ENCODE results near the gene OR2W3. TPM values are rescaled to one million over a fixed set of nuclear protein-coding genes. Genes with fewer than 3 reads are reported as not detected.

The OR2W3 gene
- under 1 TPM in 2 of 3 donors, not detected in 1; 0.55 to 0.82 TPM for polyA plus RNA-seq

GRCh38 chr1:247895163-247895637, at the start of gene OR2W3:
Gene OR2W3, plus strand, starts transcription at chr1:247895587. Its CDS starts 0 bp downstream, at chr1:247895587.
- DNase-seq, result no peak
- H3K27ac Mint-ChIP-seq, result peak within 1 kb of the TSS in 1 of 6 donors; percentile 5
- H3K9me3 Mint-ChIP-seq, result peaks cover 0 to 12% (median 0%) of the 10 kb centered on the region in 6 donors
- peaks cover 7 to 24% of the 10 kb centered on the region in 2 donors for H3K4me1 Mint-ChIP-seq
- peaks cover 0 to 2% (median 0%) of the 10 kb centered on the region in 3 donors for H3K27me3 Mint-ChIP-seq (ENCODE audit: low read depth in 3 of 3)
- peak within 1 kb of the TSS in 3 of 5 donors; percentile 22 to 59 (median 49) for H3K4me3 Mint-ChIP-seq
- no peaks in the 10 kb centered on the region for H3K36me3 Mint-ChIP-seq

- H3K27ac Mint-ChIP-seq, result no peak overlapping the region
- peaks cover 0 to 2% (median 0%) of the 10 kb centered on the region in 3 donors for H3K27me3 Mint-ChIP-seq (ENCODE audit: low read depth in 3 of 3)
- H3K9me3 Mint-ChIP-seq, result peaks cover 0 to 3% (median 0%) of the 10 kb centered on the region in 6 donors
- DNase-seq, result no peak
- H3K4me3 Mint-ChIP-seq, result no peak overlapping the region
- no peaks in the 10 kb centered on the region for H3K4me1 Mint-ChIP-seq
- no peaks in the 10 kb centered on the region for H3K36me3 Mint-ChIP-seq
Measured at GRCh38 chr1:247845693-247846017, 49.7 kb upstream of the OR2W3 start.

- Mint-ChIP-seq H3K4me3 (no peak overlapping the region), H3K27ac (no peak overlapping the region), H3K4me1 (no peaks in the 10 kb centered on the region), H3K9me3 (no peaks in the 10 kb centered on the region), H3K36me3 (no peaks in the 10 kb centered on the region), H3K27me3 (ENCODE audit: low read depth in 3 of 3) (peaks cover 0 to 4% (median 2%) of the 10 kb centered on the region in 3 donors)
- no peak for DNase-seq
Measured at GRCh38 chr1:247848346-247848745, 47.0 kb upstream of the OR2W3 start.

- no peak overlapping the region for H3K4me3 Mint-ChIP-seq
- H3K9me3 Mint-ChIP-seq, result no peaks in the 10 kb centered on the region
- H3K27me3 Mint-ChIP-seq (ENCODE audit: low read depth in 3 of 3), result peaks cover 0 to 7% (median 2%) of the 10 kb centered on the region in 3 donors
- no peaks in the 10 kb centered on the region for H3K4me1 Mint-ChIP-seq
- DNase-seq, result no peak
- no peak overlapping the region for H3K27ac Mint-ChIP-seq
- H3K36me3 Mint-ChIP-seq, result no peaks in the 10 kb centered on the region
Measured at GRCh38 chr1:247849616-247850015, 45.8 kb upstream of the OR2W3 start.

GRCh38 chr1:247854899-247855545, 40.4 kb upstream of the OR2W3 start:
- no peaks in the 10 kb centered on the region for H3K9me3 Mint-ChIP-seq
- peak overlapping the region in 1 of 5 donors; percentile 38 for H3K4me3 Mint-ChIP-seq
- peaks cover 8 to 17% of the 10 kb centered on the region in 2 donors for H3K4me1 Mint-ChIP-seq
- H3K36me3 Mint-ChIP-seq, result no peaks in the 10 kb centered on the region
- H3K27ac Mint-ChIP-seq, result no peak overlapping the region
- H3K27me3 Mint-ChIP-seq (ENCODE audit: low read depth in 3 of 3), result peaks cover 7 to 16% (median 9%) of the 10 kb centered on the region in 3 donors
- DNase-seq, result no peak

- DNase-seq, result no peak
- H3K27ac Mint-ChIP-seq, result no peak overlapping the region
- H3K36me3 Mint-ChIP-seq, result no peaks in the 10 kb centered on the region
- no peaks in the 10 kb centered on the region for H3K9me3 Mint-ChIP-seq
- peak overlapping the region; percentile 44 to 78 (median 73) for H3K4me3 Mint-ChIP-seq
- H3K27me3 Mint-ChIP-seq (ENCODE audit: low read depth in 3 of 3), result peaks cover 7 to 16% (median 10%) of the 10 kb centered on the region in 3 donors
- peaks cover 8 to 17% of the 10 kb centered on the region in 2 donors for H3K4me1 Mint-ChIP-seq
Measured at GRCh38 chr1:247855911-247856310, 39.5 kb upstream of the OR2W3 start.

GRCh38 chr1:247857069-247857984, 38.1 kb upstream of the OR2W3 start, which contains the start of gene TRIM58:
Gene TRIM58, plus strand, starts transcription at chr1:247857187. Its CDS starts 60 bp downstream, at chr1:247857247.
- no peaks in the 10 kb centered on the region for H3K36me3 Mint-ChIP-seq
- peak within 1 kb of the TSS in 2 of 6 donors; percentile 22 to 56 for H3K27ac Mint-ChIP-seq
- H3K27me3 Mint-ChIP-seq (ENCODE audit: low read depth in 3 of 3), result peaks cover 7 to 14% (median 8%) of the 10 kb centered on the region in 3 donors
- H3K4me3 Mint-ChIP-seq, result peak within 1 kb of the TSS; percentile 77 to 88 (median 83)
- peaks cover 8 to 17% of the 10 kb centered on the region in 2 donors for H3K4me1 Mint-ChIP-seq
- DNase-seq, result peak; percentile 7 to 17 (median 15)
- H3K9me3 Mint-ChIP-seq, result no peaks in the 10 kb centered on the region

GRCh38 chr1:247857985-247858619, 37.3 kb upstream of the OR2W3 start:
- H3K36me3 Mint-ChIP-seq, result no peaks in the 10 kb centered on the region
- H3K27ac Mint-ChIP-seq, result peak overlapping the region in 2 of 6 donors; percentile 22 to 56
- H3K4me3 Mint-ChIP-seq, result peak overlapping the region; percentile 77 to 88 (median 83)
- peaks cover 8 to 17% of the 10 kb centered on the region in 2 donors for H3K4me1 Mint-ChIP-seq
- H3K27me3 Mint-ChIP-seq (ENCODE audit: low read depth in 3 of 3), result peaks cover 7 to 14% (median 8%) of the 10 kb centered on the region in 3 donors
- DNase-seq, result no peak
- no peaks in the 10 kb centered on the region for H3K9me3 Mint-ChIP-seq

- Mint-ChIP-seq H3K4me3 (no peak overlapping the region), H3K4me1 (peaks cover 5 to 7% of the 10 kb centered on the region in 2 donors), H3K9me3 (no peaks in the 10 kb centered on the region), H3K27me3 (ENCODE audit: low read depth in 3 of 3) (peaks cover 4 to 6% (median 5%) of the 10 kb centered on the region in 3 donors), H3K27ac (no peak overlapping the region), H3K36me3 (no peaks in the 10 kb centered on the region)
- no peak for DNase-seq
Measured at GRCh38 chr1:247862756-247863155, 32.6 kb upstream of the OR2W3 start.

GRCh38 chr1:247864644-247865043, 30.7 kb upstream of the OR2W3 start:
- Mint-ChIP-seq H3K27ac (no peak overlapping the region), H3K27me3 (ENCODE audit: low read depth in 3 of 3) (peaks cover 0 to 3% (median 2%) of the 10 kb centered on the region in 3 donors), H3K4me3 (no peak overlapping the region), H3K36me3 (no peaks in the 10 kb centered on the region), H3K4me1 (no peaks in the 10 kb centered on the region), H3K9me3 (peaks cover 0 to 4% (median 0%) of the 10 kb centered on the region in 6 donors)
- no peak for DNase-seq

GRCh38 chr1:247865416-247865815, 30.0 kb upstream of the OR2W3 start:
- no peak for DNase-seq
- Mint-ChIP-seq H3K4me3 (no peak overlapping the region), H3K27me3 (ENCODE audit: low read depth in 3 of 3) (no peaks in the 10 kb centered on the region), H3K27ac (no peak overlapping the region), H3K4me1 (no peaks in the 10 kb centered on the region), H3K9me3 (peaks cover 0 to 4% (median 0%) of the 10 kb centered on the region in 6 donors), H3K36me3 (no peaks in the 10 kb centered on the region)

GRCh38 chr1:247883346-247883745, 12.0 kb upstream of the OR2W3 start:
- H3K27ac Mint-ChIP-seq, result no peak overlapping the region

GRCh38 chr1:247884797-247885413, 10.5 kb upstream of the OR2W3 start:
- Mint-ChIP-seq H3K27ac (no peak overlapping the region), H3K36me3 (no peaks in the 10 kb centered on the region), H3K4me3 (no peak overlapping the region), H3K9me3 (no peaks in the 10 kb centered on the region), H3K4me1 (no peaks in the 10 kb centered on the region), H3K27me3 (ENCODE audit: low read depth in 3 of 3) (peaks cover 0 to 3% (median 2%) of the 10 kb centered on the region in 3 donors)
- no peak for DNase-seq

More at GRCh38 chr1:247883346-247883745, 12.0 kb upstream of the OR2W3 start:
- no peaks in the 10 kb centered on the region for H3K36me3 Mint-ChIP-seq
- H3K27me3 Mint-ChIP-seq (ENCODE audit: low read depth in 3 of 3), result peaks cover 0 to 4% (median 2%) of the 10 kb centered on the region in 3 donors
- peaks cover 0 to 2% (median 0%) of the 10 kb centered on the region in 6 donors for H3K9me3 Mint-ChIP-seq
- H3K4me3 Mint-ChIP-seq, result no peak overlapping the region
- no peaks in the 10 kb centered on the region for H3K4me1 Mint-ChIP-seq
- no peak for DNase-seq

Data from immature natural killer cell (primary cell).